Embryonic facial prominence (tissue), 1 donor: ENCODE measurements around the gene CDH4.

Experiments used
- DNase-seq: peaks from one replicate; pipeline ENCODE4 v3.0.0-alpha.2; 2016; ENCODE audit errors: extremely low spot score

The CDH4 gene

DNA sequence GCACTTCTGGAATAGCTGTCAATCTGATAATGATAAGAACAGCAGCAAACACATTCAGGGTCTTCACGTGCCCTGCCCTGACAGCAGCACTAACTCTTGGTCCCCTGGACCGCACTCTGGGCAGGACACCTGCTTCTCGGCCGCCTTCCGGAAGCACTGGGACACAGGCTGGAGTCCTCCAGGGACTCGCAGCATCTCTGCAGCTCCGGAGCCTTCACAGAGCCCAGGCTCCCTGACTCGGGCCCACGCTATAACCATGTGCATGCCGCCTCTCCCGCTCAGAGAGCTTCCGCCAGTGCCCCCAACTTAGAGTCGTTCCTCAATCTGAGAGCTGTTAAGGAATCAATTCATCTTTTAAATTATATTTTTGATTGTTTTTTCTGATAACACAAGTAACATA, 436.4 kb downstream of the CDH4 start:
- DNase-seq = no peak

DNA sequence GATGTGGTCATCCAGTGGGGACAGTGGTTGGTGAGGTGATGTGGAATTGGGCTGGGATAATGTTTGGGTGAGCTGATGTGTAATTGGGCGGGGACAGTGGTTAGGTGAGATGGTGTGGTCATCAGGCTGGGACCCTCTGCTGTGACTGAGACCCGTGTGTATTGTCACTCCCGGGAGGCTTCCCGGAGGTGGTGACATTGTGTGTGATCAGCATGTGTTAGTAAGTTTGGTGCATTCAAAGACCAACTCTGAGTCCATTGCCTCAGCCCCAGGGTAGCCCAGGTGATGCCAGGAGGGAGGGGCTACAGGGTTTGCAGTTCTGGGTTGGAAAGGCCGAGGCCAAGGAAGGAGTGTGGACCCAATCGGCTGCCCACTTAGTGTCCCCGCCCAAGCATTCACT, 438.1 kb downstream of the CDH4 start:
- DNase-seq = no peak

- no peak for DNase-seq
These were observed 439.2 kb downstream of the CDH4 start for GRCh38 chr20:61690993-61691838.

DNA sequence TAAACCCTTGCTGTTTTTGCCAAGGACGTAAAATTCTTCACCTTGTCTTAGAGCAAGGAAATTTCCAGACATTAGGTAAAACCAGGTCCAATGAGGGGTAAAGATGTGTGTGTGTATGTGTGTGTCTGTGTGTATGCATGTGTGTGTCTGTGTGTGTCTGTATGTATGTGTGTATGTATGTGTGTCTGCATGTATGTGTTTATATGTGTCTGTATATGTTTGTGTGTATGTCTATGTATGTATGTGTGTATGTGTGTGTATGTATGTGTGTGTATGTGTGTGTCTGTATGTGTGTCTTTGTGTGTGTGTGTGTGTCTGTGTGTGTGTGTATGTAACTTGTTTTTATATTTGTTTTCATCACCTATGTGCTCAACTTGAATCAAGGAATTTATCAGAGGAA, 439.9 kb downstream of the CDH4 start:
- no peak for DNase-seq

DNA sequence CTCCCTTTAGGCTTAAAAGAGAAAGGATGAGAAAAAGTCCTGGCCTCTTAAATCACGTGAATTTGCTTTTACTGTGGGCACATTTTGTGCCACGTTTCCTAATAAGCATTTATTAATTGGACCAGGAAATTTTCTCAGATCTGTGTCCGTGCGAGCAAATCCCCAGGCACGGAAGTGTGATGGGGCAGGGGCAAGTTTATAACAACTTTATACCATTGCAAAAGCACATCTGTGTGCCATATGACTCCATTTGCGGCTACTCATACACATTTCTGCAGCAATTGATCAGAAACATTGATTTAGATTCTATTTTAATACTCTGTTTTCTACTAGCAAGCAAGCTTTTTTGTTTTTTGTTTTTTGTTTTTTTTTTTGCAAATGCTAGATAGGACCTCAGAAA, 440.4 kb downstream of the CDH4 start:
- DNase-seq = no peak

DNA sequence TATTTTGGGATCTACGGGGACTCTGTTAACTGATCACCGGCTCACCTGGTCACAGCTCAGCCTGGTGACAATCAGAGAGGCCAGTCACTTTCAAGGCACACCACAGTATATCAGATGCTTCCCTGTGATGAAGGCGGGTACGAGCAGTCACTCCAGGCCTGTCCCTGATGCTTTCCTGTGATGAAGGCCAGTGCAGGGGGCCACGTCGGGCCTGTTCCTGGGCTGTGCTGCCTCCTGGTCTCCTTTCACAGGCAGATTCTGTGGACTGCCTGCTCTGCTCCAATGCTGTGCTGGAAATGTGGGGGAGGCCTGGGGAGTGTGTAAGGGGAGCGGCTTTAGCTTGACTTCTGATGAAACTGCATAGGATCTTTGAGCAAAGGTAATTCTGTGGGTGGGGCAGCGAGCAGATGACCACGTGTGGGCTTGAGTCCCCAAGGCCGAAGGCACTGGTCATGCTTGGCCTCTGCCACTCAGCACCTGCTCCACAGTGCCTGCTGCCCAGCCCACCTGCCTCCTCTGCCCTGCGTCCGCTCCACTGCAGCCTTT, 441.1 kb downstream of the CDH4 start:
- DNase-seq = no peak

DNA sequence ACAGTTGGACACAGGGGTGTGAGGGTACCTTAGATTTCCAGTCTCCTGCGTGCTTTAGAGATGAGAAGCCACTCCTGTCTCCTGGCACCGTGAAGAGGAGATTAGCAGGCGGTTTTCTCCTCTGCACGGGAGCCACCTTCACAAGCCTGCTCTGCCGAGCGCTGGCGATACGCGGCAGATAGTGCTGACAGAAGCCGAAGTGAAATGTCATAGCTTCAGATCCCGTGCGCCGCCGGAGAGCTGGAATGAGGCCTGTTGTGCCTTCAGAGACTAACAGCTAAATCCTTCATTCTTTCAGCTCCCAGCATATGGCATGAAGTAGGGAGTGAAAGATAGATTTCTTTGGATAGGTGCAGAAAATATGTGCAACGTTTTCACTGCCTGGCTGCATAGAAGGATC, 442.6 kb downstream of the CDH4 start:
- DNase-seq = no peak

GRCh38 chr20:61695741-61696140, 443.7 kb downstream of the CDH4 start:
- DNase-seq = no peak

- DNase-seq = no peak
These were observed 444.2 kb downstream of the CDH4 start for GRCh38 chr20:61696181-61696735.

DNA sequence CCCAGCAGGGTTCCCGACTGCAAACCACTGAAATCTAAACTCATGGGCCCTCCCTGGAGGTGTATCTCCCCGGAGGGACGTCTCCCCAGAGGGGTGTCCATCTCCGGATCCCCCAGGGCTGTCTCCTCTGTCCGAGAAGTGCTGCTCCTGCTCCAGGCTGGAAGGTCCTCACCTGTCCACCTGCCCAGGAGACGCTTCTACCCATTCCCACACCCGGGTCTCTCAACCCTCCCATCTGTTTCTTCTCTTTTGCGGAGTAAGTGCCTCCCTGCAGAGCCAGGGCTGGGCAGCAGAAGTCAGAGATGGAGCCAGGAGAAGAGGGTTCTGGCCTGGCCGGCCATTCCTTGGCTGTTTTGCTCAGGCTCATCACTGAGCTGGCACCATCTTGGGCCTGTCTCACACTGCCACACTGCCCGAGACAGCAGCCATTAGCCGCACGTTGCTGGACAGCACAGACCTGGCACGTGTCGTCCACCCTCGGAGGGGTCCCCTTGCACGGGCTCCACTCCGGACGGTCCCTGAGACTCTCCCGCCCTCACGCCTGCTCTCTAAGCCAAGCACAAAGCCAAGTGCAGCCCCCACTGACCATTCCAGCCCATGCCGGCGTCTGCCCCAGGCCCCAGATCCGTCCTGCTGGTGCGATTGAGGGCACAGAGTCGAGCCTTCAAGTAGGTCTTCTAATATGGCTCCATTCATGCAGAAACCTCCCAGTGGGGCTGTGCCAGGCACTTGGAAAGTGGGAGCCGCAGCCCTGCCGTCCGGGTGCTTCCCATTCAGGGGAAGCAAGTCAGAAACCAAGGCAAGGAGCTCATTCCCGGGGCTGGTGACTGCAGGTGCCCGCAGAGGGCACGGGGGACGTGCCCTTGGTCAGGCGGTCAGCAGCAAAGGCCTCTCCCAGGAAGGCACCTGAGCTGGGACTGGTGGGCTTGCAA, 445.9 kb downstream of the CDH4 start:
- DNase-seq = no peak

DNA sequence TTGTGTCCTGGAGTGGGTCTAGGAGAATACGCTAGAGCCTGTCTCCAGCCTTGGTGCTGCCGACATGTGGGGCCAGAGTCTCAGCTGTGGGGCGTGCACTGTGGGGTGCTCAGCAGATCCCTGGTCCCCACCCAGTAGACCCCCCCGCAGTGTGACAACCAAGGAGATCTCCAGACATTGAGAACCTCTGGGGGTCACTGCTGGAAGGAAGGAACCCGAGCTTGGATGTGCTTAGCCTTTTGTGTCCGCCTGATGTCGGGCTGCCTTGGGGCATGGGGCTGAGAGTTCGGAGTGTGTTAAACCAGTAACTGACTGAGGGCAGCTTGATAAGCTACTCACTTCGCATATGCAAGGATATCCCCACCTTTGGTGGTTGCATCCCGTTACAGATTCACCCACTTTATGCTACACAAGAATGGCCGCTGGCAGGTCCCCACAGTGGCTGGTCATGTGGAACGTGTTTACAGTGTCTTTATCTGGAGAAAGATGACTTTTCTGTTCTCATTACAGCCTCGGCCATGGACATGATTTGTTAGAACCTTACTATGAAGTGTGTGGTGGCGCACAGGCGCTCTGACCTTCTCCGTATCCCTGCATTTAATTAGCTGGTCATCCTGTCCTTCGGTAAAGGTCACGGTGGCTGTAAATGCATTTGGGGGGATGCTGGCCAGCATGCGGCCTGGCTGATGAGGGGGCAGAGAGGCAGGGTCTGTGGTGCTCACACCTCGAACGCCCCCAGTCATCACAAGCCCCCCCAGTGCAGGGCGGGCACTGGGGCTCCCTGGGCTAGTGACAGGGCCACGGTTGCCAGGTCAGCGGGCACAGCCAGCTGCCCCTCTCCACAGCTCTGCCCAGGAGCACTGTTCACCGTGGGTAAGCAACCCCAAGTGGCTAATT, 446.8 kb downstream of the CDH4 start:
- no peak for DNase-seq

DNA sequence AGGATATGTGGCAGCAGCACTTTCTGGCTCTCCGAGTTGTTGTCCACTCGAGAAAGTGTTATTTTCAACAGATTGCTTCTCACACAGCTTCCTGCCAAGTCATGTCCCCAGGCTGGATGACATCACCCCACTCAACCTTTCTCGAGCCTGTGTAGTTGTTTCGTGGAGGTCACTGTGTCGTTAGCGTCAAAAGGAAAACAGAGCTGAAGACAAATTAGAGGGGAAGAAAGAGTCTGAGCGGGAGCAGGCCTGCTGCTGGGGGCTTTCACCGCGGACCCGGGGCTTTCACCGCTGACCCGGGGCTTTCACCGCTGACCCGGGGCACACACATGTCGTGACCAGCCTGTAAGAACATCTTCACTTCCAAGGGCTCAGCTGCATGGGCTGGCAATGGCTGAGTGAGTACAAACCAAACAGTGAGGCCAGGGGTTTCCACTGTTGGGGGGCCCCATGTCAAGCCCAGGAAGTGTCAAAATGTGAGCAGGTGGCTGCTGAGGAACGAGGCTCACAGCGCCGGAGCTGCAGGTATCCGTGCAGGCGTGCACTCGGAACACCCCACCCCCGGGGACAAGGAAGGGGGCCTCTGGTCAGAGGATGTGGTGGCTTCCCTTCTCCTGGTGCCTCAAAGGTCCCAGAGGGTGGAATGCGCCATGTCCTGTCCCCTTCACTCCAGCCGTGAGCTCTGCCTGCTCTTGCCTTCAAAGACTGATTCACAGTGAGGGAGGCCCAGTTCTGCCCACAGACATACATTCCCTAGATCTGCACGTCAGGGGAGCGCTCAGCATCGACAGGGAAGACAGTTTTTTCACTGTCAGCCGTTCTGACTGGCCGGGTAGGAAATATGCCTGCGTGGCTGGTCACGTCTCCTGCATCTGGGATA, 447.7 kb downstream of the CDH4 start:
- no peak for DNase-seq

GRCh38 chr20:61700595-61701140, 448.6 kb downstream of the CDH4 start:
- DNase-seq = no peak

- DNase-seq = no peak
These were observed 449.3 kb downstream of the CDH4 start for GRCh38 chr20:61701401-61701800.

DNA sequence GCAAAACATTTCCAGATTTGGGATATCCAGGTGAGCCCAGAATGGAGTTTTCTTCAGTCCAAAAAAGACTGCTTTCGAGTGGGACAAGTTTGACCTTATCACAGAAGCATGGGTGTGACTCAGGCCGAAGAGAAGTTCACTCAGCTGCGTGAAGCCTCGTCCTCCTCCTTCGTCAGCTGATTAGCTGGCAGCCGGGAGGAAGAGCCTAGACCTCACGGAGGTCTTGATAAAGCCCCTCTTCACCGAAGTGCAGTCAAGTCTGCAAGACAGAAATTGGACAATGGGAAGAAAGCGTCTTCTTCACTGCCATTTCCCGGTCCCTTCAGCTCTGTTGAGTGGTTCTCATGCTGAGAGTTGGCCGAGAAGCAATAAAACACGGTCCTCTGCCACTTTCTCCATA, 449.7 kb downstream of the CDH4 start:
- no peak for DNase-seq

DNA sequence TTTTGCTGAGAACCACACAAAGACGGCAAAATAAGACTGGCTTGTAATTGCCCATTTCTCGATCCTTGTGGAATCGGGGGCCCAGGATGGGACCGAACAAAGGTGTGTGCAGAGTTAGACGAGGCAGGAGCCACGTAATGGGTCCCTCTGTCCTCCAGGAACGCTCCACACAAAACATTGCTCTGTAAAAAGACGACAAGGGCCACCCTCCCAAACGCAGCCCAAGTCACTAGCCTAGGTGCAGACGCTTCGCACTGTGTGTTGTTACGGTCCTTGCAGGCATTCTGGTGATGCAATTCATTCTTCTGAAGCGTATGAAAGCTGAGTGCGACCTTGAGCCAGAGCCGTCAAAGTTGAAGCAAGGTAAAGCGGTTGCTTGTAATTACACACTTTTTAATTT, 450.2 kb downstream of the CDH4 start:
- DNase-seq = no peak

- no peak for DNase-seq
These were observed 452.6 kb downstream of the CDH4 start for GRCh38 chr20:61704661-61705060.

- no peak for DNase-seq
These were observed 453.6 kb downstream of the CDH4 start for GRCh38 chr20:61705386-61706258.
